Inflammatory macrophage treated with lipopolysaccharide for 4 hours (primary cell): Measurements from ENCODE around the gene ARPC5L.
"Not testable (repeated sequence)": the region's sequence is repeated elsewhere in the genome, so short reads cannot be mapped to it uniquely, and the experiment has no call there.

ENCODE experiments used
- DNase-seq: peaks from one replicate; pipeline ENCODE4 v3.0.0-alpha.2; 2020

Gene ARPC5L

GRCh38 chr9:124841075-124841821 lies 20.7 kb upstream of the ARPC5L start:
- no peak for DNase-seq

- no peak for DNase-seq
Observed at GRCh38 chr9:124843456-124844034, 18.4 kb upstream of the ARPC5L start.

GRCh38 chr9:124844291-124844690 lies 17.6 kb upstream of the ARPC5L start:
- DNase-seq, result no peak

- not testable (repeated sequence) for DNase-seq
Observed at GRCh38 chr9:124846467-124846866, 15.5 kb upstream of the ARPC5L start.

- DNase-seq, result no peak
Observed at GRCh38 chr9:124846969-124847368, 15.0 kb upstream of the ARPC5L start.

- DNase-seq, result no peak
Observed at GRCh38 chr9:124849801-124850200, 12.1 kb upstream of the ARPC5L start.

- no peak for DNase-seq
Observed at GRCh38 chr9:124852121-124852828, 9.7 kb upstream of the ARPC5L start.

GRCh38 chr9:124852829-124853531 lies 8.9 kb upstream of the ARPC5L start, which contains the start of gene WDR38:
Gene WDR38, plus strand, starts transcription at chr9:124853460. Its CDS starts 72 bp downstream, at chr9:124853532.
- peak; percentile 78 for DNase-seq

- DNase-seq, result no peak
Observed at GRCh38 chr9:124853605-124854143, 8.3 kb upstream of the ARPC5L start.

- DNase-seq, result no peak
Observed at GRCh38 chr9:124854161-124854560, 7.8 kb upstream of the ARPC5L start.

- DNase-seq, result no peak
Observed at GRCh38 chr9:124854822-124855221, 7.1 kb upstream of the ARPC5L start.

- no peak for DNase-seq
Observed at GRCh38 chr9:124855566-124855943, 6.4 kb upstream of the ARPC5L start.

- no peak for DNase-seq
Observed at GRCh38 chr9:124855944-124856765, 5.8 kb upstream of the ARPC5L start.

GRCh38 chr9:124857533-124858162 lies 4.3 kb upstream of the ARPC5L start:
- DNase-seq, result no peak

- DNase-seq, result no peak
Observed at GRCh38 chr9:124858330-124859046, 3.4 kb upstream of the ARPC5L start.

GRCh38 chr9:124859803-124860581 lies 1.9 kb upstream of the ARPC5L start:
- DNase-seq, result no peak

GRCh38 chr9:124860582-124861341 lies 1.2 kb upstream of the ARPC5L start:
- no peak for DNase-seq

GRCh38 chr9:124863371-124863871 lies 1.5 kb downstream of the ARPC5L start:
- peak; percentile 43 for DNase-seq
